A549 treated with GW870086 at 1 μM for 4 hours (cell line): ENCODE data around the gene TRIM3. TPM values are rescaled to one million over a fixed set of nuclear protein-coding genes. Genes with fewer than 3 reads are reported as not detected.

Source experiments
- total RNA-seq: library from RNA; stranded (reverse); fragments of 200-300 nt; extraction: Qiagen RNA extraction; gene quantifications from 5 replicates; pipeline ENCODE4 v1.2.3, GENCODE V29; 2022; ENCODE audit warnings: low read depth

Gene TRIM3
- total RNA-seq = 13.6 to 20.3 TPM (median 17.9 TPM) in 5 replicates

DNA sequence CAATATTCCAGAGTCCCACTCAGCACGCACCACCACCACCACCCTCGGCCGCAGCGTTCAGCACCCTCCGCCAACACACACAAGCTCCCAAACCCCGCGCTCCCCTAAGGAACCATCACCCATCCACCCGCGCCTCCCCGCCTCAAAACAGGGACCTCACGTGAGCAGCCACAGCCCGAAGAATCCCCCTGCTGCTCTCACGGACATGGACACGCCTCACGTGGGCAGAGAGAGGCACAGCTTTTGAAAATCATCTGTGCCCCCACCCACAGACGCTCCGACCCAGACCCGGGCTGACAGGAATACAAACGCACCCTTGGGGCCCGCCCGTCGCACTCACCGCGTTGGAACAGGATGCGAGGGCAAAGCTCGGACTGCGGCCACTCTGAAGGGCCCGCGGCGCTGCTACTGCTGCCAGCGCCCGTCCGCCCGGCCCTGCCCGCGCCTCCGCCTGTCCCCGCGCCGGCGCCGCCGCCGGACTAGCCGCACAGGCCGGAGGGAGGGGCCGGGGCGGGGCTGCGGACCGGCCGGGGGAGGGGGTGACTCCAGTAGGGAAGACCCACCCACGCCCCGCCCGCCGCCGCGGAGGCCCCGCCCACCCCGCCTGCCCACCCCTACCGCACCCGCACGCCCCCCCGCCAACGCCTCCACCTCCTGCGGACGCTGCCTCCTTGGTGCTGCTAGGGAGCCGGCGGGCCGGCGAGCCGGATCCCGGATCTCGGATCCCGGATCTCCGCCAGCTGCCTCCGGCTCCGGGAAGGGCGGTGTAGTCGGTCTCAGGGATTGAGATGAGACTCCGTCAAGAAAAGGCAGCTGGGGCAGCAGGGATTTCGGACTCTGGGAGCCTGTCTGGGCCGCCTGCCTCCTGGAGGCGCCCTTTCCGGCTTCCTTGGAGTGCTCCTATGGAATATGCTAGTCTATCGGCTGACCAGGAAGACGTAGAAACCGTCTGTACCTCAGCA lies at the start of gene TRIM3:
TSS of gene TRIM3 (minus strand) at position 491 of the 962 bp plus-strand sequence. CDS start 8,246 bp downstream, outside the sequence.

DNA sequence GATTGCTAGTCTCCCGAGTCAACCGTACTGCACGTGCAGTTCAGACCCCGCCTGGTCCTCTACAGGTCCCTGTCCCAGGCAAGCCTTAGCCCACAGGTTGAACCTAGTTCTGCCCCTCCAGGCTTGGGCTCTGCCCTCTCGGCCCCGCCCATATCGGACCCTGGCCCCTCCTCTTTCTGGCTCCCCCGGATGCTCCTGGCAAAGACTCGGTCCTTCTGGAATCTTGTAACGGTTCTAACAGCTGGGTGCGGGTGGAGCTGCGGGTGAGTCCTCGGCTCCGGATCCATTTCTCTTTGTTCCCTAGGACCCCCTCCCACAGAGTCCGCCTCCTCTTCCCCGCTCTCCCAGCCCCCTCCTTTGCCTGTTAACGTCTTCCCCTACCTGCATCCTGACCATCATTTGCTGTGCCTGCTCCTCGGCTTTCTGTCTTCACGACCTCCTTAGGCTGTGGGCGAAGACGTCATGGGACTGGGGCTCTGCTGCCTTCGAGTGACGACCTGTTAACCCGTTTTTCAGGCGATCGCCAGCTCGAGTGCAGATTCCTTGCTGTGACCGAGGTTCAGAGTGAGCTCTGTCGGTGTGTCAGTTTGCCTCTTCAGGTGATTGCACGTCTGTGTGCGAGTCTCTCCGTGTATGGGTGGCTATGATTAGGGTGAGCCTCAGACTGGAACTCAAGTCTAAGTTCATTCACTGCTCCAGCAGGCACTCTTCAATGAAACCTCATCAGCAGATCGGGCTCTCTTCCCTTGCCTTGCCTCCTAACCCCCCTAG lies 23.5 kb upstream of the TRIM3 start, which contains the start of gene DNHD1:
TSS of gene DNHD1 (plus strand) at position 212 of the 771 bp plus-strand sequence. CDS start 936 bp downstream, outside the sequence.

DNA sequence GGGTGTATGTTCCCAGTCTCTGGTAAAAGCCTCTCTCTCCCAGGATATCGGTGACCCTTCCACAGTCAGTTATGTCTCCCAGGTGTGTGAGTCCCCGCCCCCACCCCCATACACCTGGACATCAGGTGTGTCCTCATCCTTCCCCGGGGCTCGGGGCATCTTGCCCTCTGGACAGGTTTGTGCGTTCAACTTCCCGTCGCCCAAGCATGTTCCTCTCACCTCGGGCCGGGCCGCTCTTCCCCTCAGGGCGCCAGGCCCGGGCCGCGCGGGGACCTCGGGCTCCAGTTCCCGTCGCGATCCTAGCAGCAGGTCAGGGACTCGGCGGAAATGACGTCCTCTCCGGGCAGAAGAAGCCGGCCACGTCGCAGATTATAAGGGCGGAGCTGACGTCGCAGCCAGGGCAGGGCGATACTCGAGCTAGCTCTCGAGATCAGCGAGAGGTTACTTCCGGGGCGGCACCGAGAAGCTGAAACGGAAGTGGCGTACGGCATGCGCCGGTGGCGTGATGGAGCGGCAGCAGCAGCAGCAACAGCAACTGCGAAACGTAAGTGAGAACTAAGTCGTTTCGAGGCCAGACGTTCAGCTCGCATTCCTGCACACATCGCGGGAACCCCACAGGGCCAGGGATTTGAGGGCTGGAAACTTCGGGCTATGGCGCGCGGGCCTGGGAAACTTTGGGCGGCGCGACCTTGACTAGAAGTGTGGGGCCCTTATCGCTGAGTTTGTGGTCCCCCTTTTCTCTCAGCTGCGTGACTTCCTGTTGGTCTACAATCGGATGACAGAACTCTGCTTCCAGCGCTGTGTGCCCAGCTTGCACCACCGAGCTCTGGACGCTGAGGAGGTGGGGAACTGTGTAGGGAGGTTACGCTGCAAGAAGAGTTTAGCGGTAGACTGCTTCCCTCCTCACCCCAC lies 7.5 kb upstream of the TRIM3 start, which contains the start of the genes ARFIP2 and TIMM10B:
TSS of gene ARFIP2 (minus strand) at position 320 of the 912 bp plus-strand sequence. CDS start 910 bp downstream, outside the sequence.
TSS of gene TIMM10B (plus strand) at position 490 of the 912 bp plus-strand sequence. CDS start at position 506, 16 bp downstream.

DNA sequence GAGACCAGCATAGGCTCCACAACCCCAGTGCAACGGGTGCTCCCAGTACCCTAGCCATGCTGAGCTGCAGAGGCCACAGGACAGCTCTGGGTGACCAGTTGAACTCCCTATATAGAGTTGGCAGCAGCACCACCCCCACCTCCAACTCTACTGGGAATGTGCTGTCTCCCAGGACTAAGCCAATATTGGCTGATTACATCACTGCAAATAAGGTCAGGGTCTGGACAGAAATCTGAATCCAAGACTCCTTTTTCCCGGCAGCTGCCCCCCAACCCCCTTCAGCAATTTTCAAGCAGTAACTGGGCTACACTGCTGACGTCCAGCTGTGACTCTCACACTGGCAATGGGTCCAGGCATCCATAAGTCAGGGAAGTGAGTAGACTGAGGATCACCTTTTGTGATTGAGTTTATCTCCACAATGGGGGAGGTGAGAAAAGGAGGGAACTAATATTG lies 32.8 kb downstream of the TRIM3 start, which contains the start of gene HPX:
TSS of gene HPX (minus strand) at position 82 of the 453 bp plus-strand sequence. CDS start at position 58, 24 bp downstream.

DNA sequence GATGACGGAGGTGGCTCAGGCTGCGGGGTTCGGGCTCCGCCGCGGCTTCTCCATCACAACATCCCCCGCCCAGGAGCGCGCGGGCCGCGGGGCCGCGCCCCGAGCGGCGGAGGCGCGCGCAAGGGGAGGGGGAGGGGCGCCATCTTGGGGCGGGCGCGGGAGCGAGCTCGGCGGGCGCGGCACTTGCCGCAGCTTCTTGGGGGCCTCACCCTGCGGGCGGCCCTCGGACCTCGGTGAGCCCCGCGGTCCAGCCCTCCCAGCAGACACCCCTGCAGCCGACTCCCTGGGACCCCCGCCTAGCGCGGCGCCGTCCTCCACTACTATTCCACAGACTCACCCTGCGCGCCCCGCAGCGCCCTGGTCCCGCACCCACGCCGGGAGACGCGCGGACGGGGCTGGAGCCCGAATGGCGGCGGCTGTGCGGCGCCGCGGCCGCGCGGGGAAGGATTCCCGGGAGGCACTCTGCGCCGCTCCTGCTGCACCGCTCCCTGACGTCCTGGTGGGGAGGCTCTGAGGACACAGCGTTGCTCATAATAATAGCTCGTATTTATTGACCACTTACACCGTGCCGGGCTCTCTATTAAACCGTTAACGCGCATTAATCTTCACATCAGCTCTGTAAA lies 54.6 kb downstream of the TRIM3 start, which contains the start of gene APBB1:
TSS of gene APBB1 (minus strand) at position 86 of the 623 bp plus-strand sequence. CDS start 7,747 bp downstream, outside the sequence.

Other genes with a start within 250 kb of the TRIM3 start
- 14.0 to 19.4 TPM (median 17.4 TPM) in 5 replicates for gene FHIP1B, start 239.3 kb downstream of the TRIM3 start, total RNA-seq
- gene CNGA4, start 234.9 kb downstream of the TRIM3 start, total RNA-seq = 0.07 TPM in 1 of 5 replicates, not detected in the others
- gene CCKBR, start 214.1 kb downstream of the TRIM3 start, total RNA-seq = not detected in 5 replicates
- 24.5 to 34.6 TPM (median 27.8 TPM) in 5 replicates for gene CAVIN3, start 153.4 kb downstream of the TRIM3 start, total RNA-seq
- gene SMPD1, start 83.5 kb downstream of the TRIM3 start, total RNA-seq = 9.0 to 9.9 TPM (median 9.2 TPM) in 5 replicates
- gene APBB1, start 54.8 kb downstream of the TRIM3 start, total RNA-seq = 16.0 to 18.8 TPM (median 18.2 TPM) in 5 replicates
- 0.28 to 0.91 TPM (median 0.57 TPM) in 5 replicates for gene HPX, start 33.0 kb downstream of the TRIM3 start, total RNA-seq
- gene ARFIP2, start 7.4 kb upstream of the TRIM3 start, total RNA-seq = 55.1 to 58.2 TPM (median 57.8 TPM) in 5 replicates
- gene TIMM10B, start 7.6 kb upstream of the TRIM3 start, total RNA-seq = 32.6 to 37.6 TPM (median 35.3 TPM) in 5 replicates
- gene DNHD1, start 23.3 kb upstream of the TRIM3 start, total RNA-seq = 2.3 to 3.3 TPM (median 3.0 TPM) in 5 replicates
- 25.1 to 32.0 TPM (median 29.4 TPM) in 5 replicates for gene RRP8, start 129.7 kb upstream of the TRIM3 start, total RNA-seq
- gene ILK, start 129.8 kb upstream of the TRIM3 start, total RNA-seq = 102 to 117 TPM (median 112 TPM) in 5 replicates
- 155 to 277 TPM (median 228 TPM) in 5 replicates for gene TAF10, start 138.3 kb upstream of the TRIM3 start, total RNA-seq
- 40.6 to 49.2 TPM (median 44.8 TPM) in 5 replicates for gene TPP1, start 145.5 kb upstream of the TRIM3 start, total RNA-seq
- 0.03 to 0.14 TPM (median 0.08 TPM) in 5 replicates for gene DCHS1, start 181.9 kb upstream of the TRIM3 start, total RNA-seq
- 93.1 to 110 TPM (median 101 TPM) in 5 replicates for gene MRPL17, start 209.4 kb upstream of the TRIM3 start, total RNA-seq